Lower leg skin (tissue), 4 donors: ENCODE measurements around the gene KCNMB2. TPM values are rescaled to one million over a fixed set of nuclear protein-coding genes. Genes with fewer than 3 reads are reported as not detected.

Source experiments
- DNase-seq, 2 donors: peaks; one replicate each; pipeline ENCODE4 v3.0.0-alpha.2; 2019; ENCODE audit warnings: low spot score in 2 of 2
- H3K4me3 ChIP-seq: fragments of 200-600 bp; sonication (generic); 2 replicates; pipeline ENCODE4 v1.5.1; 2017; ENCODE audit warnings: mild to moderate bottlenecking, low read depth; ENCODE audit not compliant: poor library complexity, severe bottlenecking
- CTCF ChIP-seq, 3 donors: fragments of 450-650 bp; IDR thresholded peaks; one replicate each; pipeline ENCODE4 v1.5.1; 2016; ENCODE audit warnings: antibody characterized with exemption in 3 of 3, mild to moderate bottlenecking in 3 of 3, moderate library complexity in 2 of 3
- POLR2A ChIP-seq, 2 donors: fragments of 450-650 bp; IDR thresholded peaks; one replicate each; pipeline ENCODE4 v1.6.1; 2016 to 2017; ENCODE audit warnings: antibody characterized with exemption in 2 of 2, mild to moderate bottlenecking in 1 of 2, moderate library complexity in 1 of 2
- WGBS, 2 donors: methylation state at CpG; one replicate each; pipeline ENCODE4 v1.1.5; 2018; 5-methylcytosine and 5-hydroxymethylcytosine counted together
- intact Hi-C: fragments of 100-400 bp; cut with DNase I; formaldehyde crosslinking; loops from one replicate; pipeline ENCODE4 v1.15.0; 2023; ENCODE audit warnings: low total_unique reads
- total RNA-seq, 4 donors: library from RNA; depleted of rRNA; stranded (reverse); fragments of >200 nt; gene quantifications; one replicate each; pipeline ENCODE4 v1.1.0, GENCODE V29; 2016

The KCNMB2 gene
- total RNA-seq, 4 donors from 2014 or later = not detected

DNA sequence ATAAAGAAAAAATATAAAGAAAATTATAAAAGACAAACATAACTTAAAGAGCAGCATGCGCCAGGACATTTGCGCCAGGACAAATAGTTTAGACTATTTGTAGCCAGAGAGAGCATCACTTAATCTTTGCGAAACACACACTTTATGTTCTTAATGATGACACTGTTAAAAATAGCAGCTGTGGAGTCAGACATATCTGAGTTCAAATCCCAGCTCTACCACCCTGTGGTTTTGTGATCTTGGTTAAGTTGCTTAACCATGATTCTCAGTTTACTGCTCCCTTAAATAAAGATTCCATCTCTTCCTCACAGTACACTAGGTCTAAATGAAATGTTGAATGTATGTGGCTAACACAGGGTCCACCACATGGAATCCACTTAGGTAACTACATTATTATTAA, 31.4 kb downstream of the KCNMB2 start:
- TF ChIP-seq POLR2A (IDR thresholded peaks at IDR 0.05) = no peak
- TF ChIP-seq CTCF (IDR thresholded peaks at IDR 0.05) = no peak
- no peak overlapping the region for H3K4me3 ChIP-seq
- 93 to 97% methylated on average over 3 of the region's 3 CpGs for WGBS, 2 donors
- intact Hi-C loops = no loop called here
- no peak for DNase-seq

DNA sequence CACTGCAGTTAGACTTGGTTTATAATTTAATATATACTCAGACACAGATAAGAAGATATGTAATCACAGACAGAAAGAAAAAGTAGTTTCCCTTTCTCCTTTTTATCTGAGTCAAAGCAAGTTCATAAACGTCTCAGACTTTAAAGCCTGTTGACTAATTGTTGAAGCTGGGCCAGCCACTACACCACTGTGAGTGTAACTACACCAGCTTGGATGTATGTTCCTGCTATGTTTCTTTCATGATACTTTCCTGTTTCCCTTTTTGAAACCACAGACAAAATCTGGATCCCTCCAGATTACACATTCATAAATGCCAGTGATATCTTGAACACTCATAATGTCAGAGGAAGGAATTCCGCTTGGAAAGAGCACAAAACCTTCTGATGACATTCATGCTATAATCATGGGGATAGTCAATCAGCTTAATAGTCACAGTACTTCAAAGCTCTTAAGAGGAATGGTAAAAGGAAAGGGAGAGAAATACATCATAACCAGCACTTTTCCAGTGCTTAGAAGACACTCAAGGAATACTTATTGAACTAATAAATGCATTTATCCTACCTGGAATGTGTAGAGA, 32.0 kb downstream of the KCNMB2 start:
- 47 to 56% methylated on average over 2 of the region's 2 CpGs for WGBS, 2 donors
- no peak for DNase-seq

GRCh38 chr3:178568911-178569310, 32.7 kb downstream of the KCNMB2 start:
- DNase-seq = no peak
- H3K4me3 ChIP-seq = no peak overlapping the region
- intact Hi-C loops = no loop called here
- 84% methylated on average over 1 of the region's 1 CpG for WGBS, 2 donors
- TF ChIP-seq POLR2A (IDR thresholded peaks at IDR 0.05) = no peak
- no peak for TF ChIP-seq CTCF (IDR thresholded peaks at IDR 0.05)

More for the DNA sequence above, 32.0 kb downstream of the KCNMB2 start:
- intact Hi-C loops = no loop called here
- H3K4me3 ChIP-seq = no peak overlapping the region
- TF ChIP-seq CTCF (IDR thresholded peaks at IDR 0.05) (no peak), POLR2A (IDR thresholded peaks at IDR 0.05) (no peak)

DNA sequence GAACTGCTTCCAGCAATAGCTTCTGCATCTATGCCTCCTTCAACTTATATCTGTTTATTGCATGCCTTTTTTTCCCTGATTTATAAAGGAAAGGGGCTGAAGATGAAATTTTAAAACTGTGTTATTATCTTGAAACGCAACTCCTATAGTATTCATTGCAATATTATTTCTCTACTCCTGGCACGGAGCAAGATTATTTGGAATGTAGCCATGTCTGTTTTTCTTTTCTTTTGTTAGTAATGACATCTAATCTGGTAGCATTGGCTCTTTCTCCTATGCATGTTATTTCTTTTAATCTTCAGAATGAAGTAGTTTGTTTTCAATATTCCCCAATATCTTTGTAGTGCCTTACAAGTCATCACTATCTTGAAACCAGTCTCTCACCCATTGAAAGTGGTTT, 33.6 kb downstream of the KCNMB2 start:
- no peak overlapping the region for H3K4me3 ChIP-seq
- TF ChIP-seq POLR2A (IDR thresholded peaks at IDR 0.05) (no peak), CTCF (IDR thresholded peaks at IDR 0.05) (no peak)
- intact Hi-C loops = no loop called here
- WGBS, 2 donors = 42 to 59% methylated on average over 2 of the region's 2 CpGs
- DNase-seq = no peak

- H3K4me3 ChIP-seq = no peak overlapping the region
- no peak for DNase-seq
- TF ChIP-seq CTCF (IDR thresholded peaks at IDR 0.05) = no peak
- TF ChIP-seq POLR2A (IDR thresholded peaks at IDR 0.05) = no peak
- intact Hi-C loops = no loop called here
- 27 to 35% methylated on average over 4 of the region's 4 CpGs for WGBS, 2 donors
Observed at GRCh38 chr3:178583963-178584575, 47.8 kb downstream of the KCNMB2 start.
